A673 (cell line): ENCODE data around the gene RBBP6. TPM values are rescaled to one million over a fixed set of nuclear protein-coding genes. Genes with fewer than 3 reads are reported as not detected.

ENCODE experiments used
- BruUV-seq: library from RNA; stranded (reverse); fragments of 400-500 nt; replicated peaks from 2 replicates; lab custom pipeline; 2021; lab: Mats Ljungman, UMichigan
- CTCF ChIA-PET: fragments of 300-600 bp; sonication (Branson Sonifier 250); formaldehyde crosslinking; loops from one replicate; lab custom pipeline; 2022; ENCODE audit warnings: antibody characterized with exemption; lab: Charles Lee
- POLR2A ChIA-PET: fragments of 300-600 bp; sonication (Branson Sonifier 250); formaldehyde crosslinking; loops from one replicate; lab custom pipeline; 2022; ENCODE audit warnings: antibody characterized with exemption; ENCODE audit not compliant: low non-redundant PET; lab: Charles Lee
- DNase-seq: peaks from one replicate; pipeline ENCODE4 v3.0.0-alpha.2; 2015; ENCODE audit warnings: low spot score
- H3K27ac ChIP-seq: fragments of 200-600 bp; sonication (generic); 2 replicates; pipeline ENCODE4 v1.5.1; 2016; ENCODE audit warnings: mixed run types, low read depth, mild to moderate bottlenecking, mixed read lengths, antibody characterized with exemption, low read length; ENCODE audit not compliant: poor library complexity, severe bottlenecking
- H3K27me3 ChIP-seq: fragments of 200-600 bp; sonication (generic); replicated peaks from 2 replicates; pipeline ENCODE4 v1.6.1; 2017; ENCODE audit warnings: mixed run types, low read depth, mild to moderate bottlenecking, mixed read lengths, antibody characterized with exemption, low read length; ENCODE audit not compliant: insufficient read depth, poor library complexity
- H3K36me3 ChIP-seq: fragments of 200-600 bp; sonication (generic); 2 replicates; pipeline ENCODE4 v1.6.1; 2016; ENCODE audit warnings: mixed run types, mild to moderate bottlenecking, mixed read lengths, antibody characterized with exemption, low read length; ENCODE audit not compliant: insufficient read depth, poor library complexity, severe bottlenecking
- H3K4me1 ChIP-seq: fragments of 200-600 bp; sonication (generic); 2 replicates; pipeline ENCODE4 v1.6.1; 2017; ENCODE audit warnings: mixed run types, mild to moderate bottlenecking, mixed read lengths, antibody characterized with exemption, low read length; ENCODE audit not compliant: insufficient read depth, poor library complexity, severe bottlenecking
- H3K4me3 ChIP-seq: fragments of 200-600 bp; sonication (generic); 2 replicates; pipeline ENCODE4 v1.5.1; 2016; ENCODE audit warnings: low read depth, mixed run types, mild to moderate bottlenecking, mixed read lengths, low read length; ENCODE audit not compliant: poor library complexity, severe bottlenecking
- H3K9me3 ChIP-seq: fragments of 200-600 bp; sonication (generic); 2 replicates; pipeline ENCODE4 v1.6.1; 2016; ENCODE audit warnings: mixed run types, low read depth, mild to moderate bottlenecking, mixed read lengths, antibody characterized with exemption, low read length; ENCODE audit not compliant: poor library complexity, severe bottlenecking
- EZH2 ChIP-seq: fragments of 200-600 bp; sonication (generic); IDR thresholded peaks from 2 replicates; pipeline ENCODE4 v1.6.1; 2017; ENCODE audit warnings: borderline replicate concordance, low read depth, mild to moderate bottlenecking, mixed read lengths, antibody characterized with exemption, low read length; ENCODE audit not compliant: poor library complexity, severe bottlenecking
- intact Hi-C: fragments of 100-400 bp; cut with micrococcal nuclease; formaldehyde crosslinking; loops from one replicate; pipeline ENCODE4 v1.10.0; 2022; ENCODE audit not compliant: unreplicated experiment
- total RNA-seq: library from RNA; stranded (reverse); gene quantifications from 2 replicates; pipeline ENCODE4 v1.2.3, GENCODE V29; 2021
- TF ChIP-seq, protein P1 (sequence below): fragments of 300-800, 200-600 bp; sonication (generic); conservative IDR thresholded peaks from 2 replicates; pipeline ENCODE4 v1.5.1; 2017; ENCODE audit warnings: low read depth, mild to moderate bottlenecking, antibody characterized with exemption, low read length, moderate library complexity, mixed read lengths

Gene RBBP6
- total RNA-seq, 1 experiment from 2014 or later = 78.9 TPM

DNA sequence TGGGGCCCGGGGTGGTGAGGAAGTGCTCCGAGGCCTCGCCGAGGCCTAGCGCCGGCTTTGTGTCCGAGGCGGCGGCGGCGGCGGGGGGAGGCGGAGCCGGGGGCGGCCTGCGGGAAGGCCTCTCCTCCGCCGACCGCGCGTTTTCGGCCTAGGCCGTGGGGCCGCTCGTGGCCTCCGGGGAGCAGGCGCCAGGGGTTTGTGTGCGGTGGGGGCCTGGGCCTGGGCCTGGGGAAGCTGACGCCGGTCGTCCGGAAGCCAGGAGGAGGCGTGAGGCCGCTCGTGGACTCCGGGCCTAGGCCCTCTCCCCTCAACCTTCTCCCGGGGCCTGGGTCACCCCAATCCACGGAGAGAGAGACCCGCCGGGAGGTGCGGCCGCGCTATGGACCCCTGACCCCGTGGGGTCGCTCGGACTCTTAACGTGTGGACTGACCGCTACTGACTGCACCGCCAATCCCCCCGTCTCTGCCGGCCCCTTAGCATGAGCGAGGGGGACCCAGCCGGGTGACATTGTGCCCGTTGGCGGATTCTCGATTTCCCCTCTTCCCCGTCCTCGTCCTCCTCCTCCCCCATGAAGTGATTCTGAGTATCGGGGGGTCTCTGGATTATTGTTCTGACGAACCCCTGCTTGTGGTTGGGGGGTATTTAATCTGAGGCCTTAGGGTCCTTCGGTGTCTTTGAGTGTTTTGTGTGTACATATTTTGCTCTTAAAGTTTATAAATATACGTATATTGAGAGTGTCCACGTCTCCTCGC lies 660 bp downstream of the RBBP6 start:
- peak; percentile 58 for DNase-seq
- Histone ChIP-seq H3K27ac (peak overlapping the region; percentile 100), H3K27me3 (no peaks in the 10 kb centered on the region), H3K4me1 (peaks cover 25% of the 10 kb centered on the region), H3K9me3 (no peaks in the 10 kb centered on the region), H3K4me3 (peak overlapping the region; percentile 94), H3K36me3 (peaks cover 17% of the 10 kb centered on the region)
- BruUV-seq = no TSS peak
- intact Hi-C loops = no loop called here
- ChIA-PET CTCF (no interaction called here), POLR2A (no interaction called here)
- TF ChIP-seq EZH2 = no peak
- TF ChIP-seq, protein P1, sequence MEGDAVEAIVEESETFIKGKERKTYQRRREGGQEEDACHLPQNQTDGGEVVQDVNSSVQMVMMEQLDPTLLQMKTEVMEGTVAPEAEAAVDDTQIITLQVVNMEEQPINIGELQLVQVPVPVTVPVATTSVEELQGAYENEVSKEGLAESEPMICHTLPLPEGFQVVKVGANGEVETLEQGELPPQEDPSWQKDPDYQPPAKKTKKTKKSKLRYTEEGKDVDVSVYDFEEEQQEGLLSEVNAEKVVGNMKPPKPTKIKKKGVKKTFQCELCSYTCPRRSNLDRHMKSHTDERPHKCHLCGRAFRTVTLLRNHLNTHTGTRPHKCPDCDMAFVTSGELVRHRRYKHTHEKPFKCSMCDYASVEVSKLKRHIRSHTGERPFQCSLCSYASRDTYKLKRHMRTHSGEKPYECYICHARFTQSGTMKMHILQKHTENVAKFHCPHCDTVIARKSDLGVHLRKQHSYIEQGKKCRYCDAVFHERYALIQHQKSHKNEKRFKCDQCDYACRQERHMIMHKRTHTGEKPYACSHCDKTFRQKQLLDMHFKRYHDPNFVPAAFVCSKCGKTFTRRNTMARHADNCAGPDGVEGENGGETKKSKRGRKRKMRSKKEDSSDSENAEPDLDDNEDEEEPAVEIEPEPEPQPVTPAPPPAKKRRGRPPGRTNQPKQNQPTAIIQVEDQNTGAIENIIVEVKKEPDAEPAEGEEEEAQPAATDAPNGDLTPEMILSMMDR = no peak

DNA sequence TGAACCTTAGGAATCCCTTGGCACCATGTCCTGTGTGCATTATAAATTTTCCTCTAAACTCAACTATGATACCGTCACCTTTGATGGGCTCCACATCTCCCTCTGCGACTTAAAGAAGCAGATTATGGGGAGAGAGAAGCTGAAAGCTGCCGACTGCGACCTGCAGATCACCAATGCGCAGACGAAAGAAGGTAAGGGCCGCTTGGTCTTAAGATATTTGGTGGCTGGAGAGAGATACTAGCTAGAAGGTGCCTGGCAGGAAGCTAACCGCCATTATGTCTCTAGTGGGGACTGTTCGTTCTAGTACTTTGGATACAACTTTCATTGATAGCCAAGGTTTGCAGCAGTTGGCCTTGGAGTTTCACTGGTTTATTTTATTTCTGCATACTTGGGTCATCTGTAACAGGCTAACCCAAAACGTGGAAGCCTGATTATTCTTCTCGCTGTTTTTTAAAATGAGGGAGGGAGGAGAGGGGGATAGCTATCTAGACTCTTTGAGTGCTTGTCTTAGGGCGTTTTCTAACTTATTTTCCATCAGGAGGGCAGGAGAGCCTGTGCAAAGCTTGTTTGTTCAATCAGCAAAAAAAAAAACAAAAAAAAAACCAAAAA lies 1.3 kb downstream of the RBBP6 start:
- DNase-seq = peak; percentile 27
- H3K36me3 ChIP-seq = peaks cover 24% of the 10 kb centered on the region
- H3K9me3 ChIP-seq = no peaks in the 10 kb centered on the region
- POLR2A ChIA-PET = no interaction called here
- CTCF ChIA-PET = no interaction called here
- H3K4me3 ChIP-seq = peak overlapping the region; percentile 94
- TF ChIP-seq, protein P1 = no peak
- no peak for TF ChIP-seq EZH2
- H3K27me3 ChIP-seq = no peaks in the 10 kb centered on the region
- H3K27ac ChIP-seq = peak overlapping the region; percentile 100
- BruUV-seq = no TSS peak
- H3K4me1 ChIP-seq = peaks cover 25% of the 10 kb centered on the region
- intact Hi-C loops = no loop called here

DNA sequence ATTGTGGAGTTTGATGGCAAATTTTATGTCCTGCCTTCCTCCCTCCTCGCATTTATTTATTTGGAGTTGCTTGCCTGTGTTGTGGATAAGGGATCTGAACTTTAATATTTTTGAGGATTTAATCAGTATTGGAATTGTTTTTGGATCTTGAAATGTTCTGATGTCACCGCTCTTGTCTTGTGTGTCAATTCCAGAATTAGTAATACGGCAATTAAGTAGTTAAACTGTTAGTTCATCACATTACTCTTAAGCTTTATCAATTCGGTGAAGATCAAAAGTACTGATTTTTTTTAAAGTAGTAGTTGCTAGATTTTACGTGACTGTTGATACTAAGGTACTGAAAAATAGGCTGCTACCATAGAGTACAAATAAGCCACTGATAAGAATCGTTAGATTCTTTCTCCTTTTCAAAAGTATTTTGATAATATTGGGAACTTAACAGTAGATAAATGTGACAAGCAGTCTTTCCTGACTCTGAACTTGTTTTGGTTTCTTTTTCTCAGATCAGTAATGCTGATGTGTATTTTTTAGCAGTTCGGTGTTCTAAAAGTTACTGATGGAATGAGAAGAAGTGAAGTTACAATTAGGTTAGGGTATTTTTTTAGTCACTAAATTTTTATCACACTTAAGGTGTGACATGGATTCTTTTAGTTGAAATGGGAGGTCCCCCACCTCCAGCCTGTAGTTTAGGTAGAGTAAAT lies 2.0 kb downstream of the RBBP6 start:
- intact Hi-C loops = no loop called here
- Histone ChIP-seq H3K4me3 (peak overlapping the region; percentile 94), H3K36me3 (peaks cover 31% of the 10 kb centered on the region), H3K4me1 (peaks cover 27% of the 10 kb centered on the region), H3K27me3 (no peaks in the 10 kb centered on the region), H3K27ac (peak overlapping the region; percentile 100), H3K9me3 (no peaks in the 10 kb centered on the region)
- CTCF ChIA-PET = no interaction called here
- DNase-seq = no peak
- POLR2A ChIA-PET = no interaction called here
- BruUV-seq = TSS peak; percentile 17
- TF ChIP-seq, protein P1 = no peak
- TF ChIP-seq EZH2 = no peak
